A673 (cell line): ENCODE measurements around the gene NOL8. TPM values are rescaled to one million over a fixed set of nuclear protein-coding genes. Genes with fewer than 3 reads are reported as not detected.

ENCODE experiments used
- BruUV-seq: library from RNA; stranded (reverse); fragments of 400-500 nt; replicated peaks from 2 replicates; lab custom pipeline; 2021; lab: Mats Ljungman, UMichigan
- CTCF ChIA-PET: fragments of 300-600 bp; sonication (Branson Sonifier 250); formaldehyde crosslinking; loops from one replicate; lab custom pipeline; 2022; ENCODE audit warnings: antibody characterized with exemption; lab: Charles Lee
- POLR2A ChIA-PET: fragments of 300-600 bp; sonication (Branson Sonifier 250); formaldehyde crosslinking; loops from one replicate; lab custom pipeline; 2022; ENCODE audit warnings: antibody characterized with exemption; ENCODE audit not compliant: low non-redundant PET; lab: Charles Lee
- DNase-seq: peaks from one replicate; pipeline ENCODE4 v3.0.0-alpha.2; 2015; ENCODE audit warnings: low spot score
- H3K27ac ChIP-seq: fragments of 200-600 bp; sonication (generic); 2 replicates; pipeline ENCODE4 v1.5.1; 2016; ENCODE audit warnings: mixed run types, low read depth, mild to moderate bottlenecking, mixed read lengths, antibody characterized with exemption, low read length; ENCODE audit not compliant: poor library complexity, severe bottlenecking
- H3K27me3 ChIP-seq: fragments of 200-600 bp; sonication (generic); replicated peaks from 2 replicates; pipeline ENCODE4 v1.6.1; 2017; ENCODE audit warnings: mixed run types, low read depth, mild to moderate bottlenecking, mixed read lengths, antibody characterized with exemption, low read length; ENCODE audit not compliant: insufficient read depth, poor library complexity
- H3K36me3 ChIP-seq: fragments of 200-600 bp; sonication (generic); 2 replicates; pipeline ENCODE4 v1.6.1; 2016; ENCODE audit warnings: mixed run types, mild to moderate bottlenecking, mixed read lengths, antibody characterized with exemption, low read length; ENCODE audit not compliant: insufficient read depth, poor library complexity, severe bottlenecking
- H3K4me1 ChIP-seq: fragments of 200-600 bp; sonication (generic); 2 replicates; pipeline ENCODE4 v1.6.1; 2017; ENCODE audit warnings: mixed run types, mild to moderate bottlenecking, mixed read lengths, antibody characterized with exemption, low read length; ENCODE audit not compliant: insufficient read depth, poor library complexity, severe bottlenecking
- H3K4me3 ChIP-seq: fragments of 200-600 bp; sonication (generic); 2 replicates; pipeline ENCODE4 v1.5.1; 2016; ENCODE audit warnings: low read depth, mixed run types, mild to moderate bottlenecking, mixed read lengths, low read length; ENCODE audit not compliant: poor library complexity, severe bottlenecking
- H3K9me3 ChIP-seq: fragments of 200-600 bp; sonication (generic); 2 replicates; pipeline ENCODE4 v1.6.1; 2016; ENCODE audit warnings: mixed run types, low read depth, mild to moderate bottlenecking, mixed read lengths, antibody characterized with exemption, low read length; ENCODE audit not compliant: poor library complexity, severe bottlenecking
- EZH2 ChIP-seq: fragments of 200-600 bp; sonication (generic); IDR thresholded peaks from 2 replicates; pipeline ENCODE4 v1.6.1; 2017; ENCODE audit warnings: borderline replicate concordance, low read depth, mild to moderate bottlenecking, mixed read lengths, antibody characterized with exemption, low read length; ENCODE audit not compliant: poor library complexity, severe bottlenecking
- intact Hi-C: fragments of 100-400 bp; cut with micrococcal nuclease; formaldehyde crosslinking; loops from one replicate; pipeline ENCODE4 v1.10.0; 2022; ENCODE audit not compliant: unreplicated experiment
- total RNA-seq: library from RNA; stranded (reverse); gene quantifications from 2 replicates; pipeline ENCODE4 v1.2.3, GENCODE V29; 2021
- TF ChIP-seq, protein P1 (sequence below): fragments of 300-800, 200-600 bp; sonication (generic); conservative IDR thresholded peaks from 2 replicates; pipeline ENCODE4 v1.5.1; 2017; ENCODE audit warnings: low read depth, mild to moderate bottlenecking, antibody characterized with exemption, low read length, moderate library complexity, mixed read lengths

Gene NOL8
- total RNA-seq, 1 experiment from 2014 or later = 59.7 TPM

DNA sequence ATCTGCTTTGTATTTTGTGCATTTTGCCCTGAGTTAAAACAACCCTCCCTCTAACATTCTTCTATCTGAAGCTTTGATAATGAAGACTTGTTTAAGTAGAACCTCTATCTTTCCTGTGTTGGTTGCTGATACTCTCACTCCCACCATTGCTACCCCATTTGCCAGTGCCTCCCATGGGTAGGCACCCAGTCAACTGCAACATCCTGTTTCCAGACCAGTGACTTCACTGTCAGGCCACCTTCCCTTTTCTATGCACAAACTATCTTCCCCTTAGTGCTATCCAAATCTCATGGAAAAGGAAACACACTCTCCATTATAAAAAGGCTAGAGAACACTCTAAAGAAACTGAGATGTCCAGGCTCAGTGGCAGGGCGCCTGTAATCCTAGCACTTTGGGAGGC is 26.0 kb downstream of the NOL8 start:
- intact Hi-C loops = no loop called here
- Histone ChIP-seq H3K9me3 (no peaks in the 10 kb centered on the region), H3K36me3 (peaks cover 70% of the 10 kb centered on the region), H3K27ac (no peak overlapping the region), H3K4me3 (no peak overlapping the region), H3K27me3 (no peaks in the 10 kb centered on the region), H3K4me1 (peaks cover 4% of the 10 kb centered on the region)
- BruUV-seq = no TSS peak
- ChIA-PET CTCF (no interaction called here), POLR2A (no interaction called here)
- TF ChIP-seq, protein P1, sequence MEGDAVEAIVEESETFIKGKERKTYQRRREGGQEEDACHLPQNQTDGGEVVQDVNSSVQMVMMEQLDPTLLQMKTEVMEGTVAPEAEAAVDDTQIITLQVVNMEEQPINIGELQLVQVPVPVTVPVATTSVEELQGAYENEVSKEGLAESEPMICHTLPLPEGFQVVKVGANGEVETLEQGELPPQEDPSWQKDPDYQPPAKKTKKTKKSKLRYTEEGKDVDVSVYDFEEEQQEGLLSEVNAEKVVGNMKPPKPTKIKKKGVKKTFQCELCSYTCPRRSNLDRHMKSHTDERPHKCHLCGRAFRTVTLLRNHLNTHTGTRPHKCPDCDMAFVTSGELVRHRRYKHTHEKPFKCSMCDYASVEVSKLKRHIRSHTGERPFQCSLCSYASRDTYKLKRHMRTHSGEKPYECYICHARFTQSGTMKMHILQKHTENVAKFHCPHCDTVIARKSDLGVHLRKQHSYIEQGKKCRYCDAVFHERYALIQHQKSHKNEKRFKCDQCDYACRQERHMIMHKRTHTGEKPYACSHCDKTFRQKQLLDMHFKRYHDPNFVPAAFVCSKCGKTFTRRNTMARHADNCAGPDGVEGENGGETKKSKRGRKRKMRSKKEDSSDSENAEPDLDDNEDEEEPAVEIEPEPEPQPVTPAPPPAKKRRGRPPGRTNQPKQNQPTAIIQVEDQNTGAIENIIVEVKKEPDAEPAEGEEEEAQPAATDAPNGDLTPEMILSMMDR = no peak
- no peak for TF ChIP-seq EZH2
- DNase-seq = no peak

DNA sequence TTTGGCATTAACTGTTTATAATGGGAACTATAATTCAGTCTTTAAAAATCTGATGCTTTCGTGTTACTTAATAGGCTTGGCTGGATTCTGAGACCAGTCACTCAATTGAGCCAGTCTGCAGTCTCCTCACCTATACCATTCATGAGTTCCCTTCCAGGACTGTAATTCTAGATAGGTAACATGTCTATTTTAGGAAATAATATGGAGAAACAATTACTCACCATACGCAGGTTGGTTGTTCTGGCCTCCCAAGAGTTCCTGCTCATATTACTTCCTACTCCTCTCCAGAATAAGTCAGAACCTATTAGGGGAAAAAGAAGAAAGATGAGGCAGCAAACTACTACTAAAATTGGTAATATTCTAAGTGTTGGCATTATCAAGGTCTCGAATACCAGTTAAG is 27.1 kb downstream of the NOL8 start:
- ChIA-PET POLR2A (no interaction called here), CTCF (no interaction called here)
- no peaks in the 10 kb centered on the region for H3K9me3 ChIP-seq
- no peak overlapping the region for H3K27ac ChIP-seq
- BruUV-seq = no TSS peak
- intact Hi-C loops = no loop called here
- DNase-seq = no peak
- TF ChIP-seq EZH2 = no peak
- peaks cover 61% of the 10 kb centered on the region for H3K36me3 ChIP-seq
- no peak overlapping the region for H3K4me3 ChIP-seq
- H3K4me1 ChIP-seq = peaks cover 4% of the 10 kb centered on the region
- no peaks in the 10 kb centered on the region for H3K27me3 ChIP-seq

DNA sequence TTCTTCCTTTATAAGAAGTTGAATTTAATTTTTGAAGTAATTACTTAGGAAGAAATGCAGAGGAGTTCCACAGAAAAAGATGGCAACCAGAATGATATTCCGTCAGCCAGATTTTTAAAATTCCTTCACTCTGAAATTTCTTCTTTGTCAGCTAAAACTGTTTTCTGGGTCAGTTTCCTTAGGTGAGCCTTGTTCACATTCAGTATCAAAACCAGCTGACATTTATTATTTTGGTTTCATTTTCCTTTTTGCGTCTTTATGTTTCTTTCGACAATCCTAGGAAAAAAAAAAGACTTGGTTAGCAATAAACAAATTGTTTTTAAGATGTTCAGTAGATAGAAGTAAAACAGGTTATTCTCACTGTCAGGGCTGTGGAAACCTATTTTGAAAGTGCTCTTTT is 27.5 kb downstream of the NOL8 start:
- no TSS peak for BruUV-seq

DNA sequence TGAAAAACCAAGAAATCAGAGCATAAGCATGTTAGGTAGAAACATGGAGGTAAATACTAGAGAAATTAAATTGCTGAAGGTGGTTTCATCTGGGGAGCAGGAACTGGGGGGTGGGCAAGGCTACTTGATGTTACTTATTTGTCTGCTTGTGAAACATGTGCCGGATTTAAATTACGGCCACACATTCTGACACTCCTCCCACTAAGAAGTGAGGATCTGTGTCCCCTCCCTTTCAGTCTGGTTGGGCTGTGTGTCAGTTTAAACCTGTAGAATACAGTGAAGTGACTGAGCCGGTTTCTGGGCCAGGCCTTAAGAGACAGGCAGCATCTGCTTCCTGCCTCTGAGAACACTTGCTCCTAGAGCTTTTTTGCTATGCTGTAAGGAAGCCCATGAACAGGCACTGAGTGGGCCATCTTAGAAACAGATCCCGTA is 29.3 kb downstream of the NOL8 start:
- no TSS peak for BruUV-seq
- ChIA-PET POLR2A (no interaction called here), CTCF (no interaction called here)
- Histone ChIP-seq H3K9me3 (no peaks in the 10 kb centered on the region), H3K4me3 (no peak overlapping the region), H3K36me3 (peaks cover 53% of the 10 kb centered on the region), H3K27ac (no peak overlapping the region), H3K4me1 (peaks cover 4% of the 10 kb centered on the region), H3K27me3 (no peaks in the 10 kb centered on the region)
- intact Hi-C loops = no loop called here
- no peak for TF ChIP-seq EZH2
- TF ChIP-seq, protein P1 = no peak
- DNase-seq = no peak

More for the DNA sequence above, 27.5 kb downstream of the NOL8 start:
- H3K4me1 ChIP-seq = peaks cover 4% of the 10 kb centered on the region
- H3K9me3 ChIP-seq = no peaks in the 10 kb centered on the region
- H3K27ac ChIP-seq = no peak overlapping the region
- intact Hi-C loops = no loop called here
- CTCF ChIA-PET = no interaction called here
- no peak overlapping the region for H3K4me3 ChIP-seq
- DNase-seq = no peak
- H3K36me3 ChIP-seq = peaks cover 56% of the 10 kb centered on the region
- H3K27me3 ChIP-seq = no peaks in the 10 kb centered on the region
- POLR2A ChIA-PET = no interaction called here
- TF ChIP-seq, protein P1 = no peak
- no peak for TF ChIP-seq EZH2
